AG08395 (cell line): Measurements from ENCODE around the gene MINDY4.
"Not testable (repeated sequence)": the region's sequence is repeated elsewhere in the genome, so short reads cannot be mapped to it uniquely, and the experiment has no call there.

ENCODE experiments used
- DNase-seq: peaks from one replicate; pipeline ENCODE4 v3.0.0; 2012; ENCODE audit warnings: mixed read lengths, low spot score

Gene MINDY4

GRCh38 chr7:30804078-30804661 is 33.0 kb downstream of the MINDY4 start:
- DNase-seq = peak; percentile 71

- DNase-seq = no peak
Measured at GRCh38 chr7:30805081-30805691, 34.0 kb downstream of the MINDY4 start.

DNA sequence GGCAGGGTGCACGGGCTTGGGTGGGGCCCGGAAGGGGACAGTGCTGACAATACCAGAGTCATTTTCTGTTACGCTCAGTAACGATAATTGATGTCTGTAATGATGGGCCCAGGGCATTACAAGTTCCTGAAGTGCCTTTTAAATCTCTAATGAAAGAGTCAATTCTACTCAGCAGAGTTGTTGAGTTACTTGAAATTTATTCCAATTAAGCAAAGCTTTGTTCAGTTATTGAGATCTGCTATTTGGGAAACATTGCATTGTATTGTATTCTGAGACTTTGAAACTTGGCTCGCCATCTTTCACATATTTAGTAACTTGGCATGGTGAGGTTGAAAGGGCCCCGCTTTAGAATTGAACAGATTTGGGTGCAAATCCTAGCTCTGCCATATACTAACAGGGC is 34.7 kb downstream of the MINDY4 start:
- no peak for DNase-seq

DNA sequence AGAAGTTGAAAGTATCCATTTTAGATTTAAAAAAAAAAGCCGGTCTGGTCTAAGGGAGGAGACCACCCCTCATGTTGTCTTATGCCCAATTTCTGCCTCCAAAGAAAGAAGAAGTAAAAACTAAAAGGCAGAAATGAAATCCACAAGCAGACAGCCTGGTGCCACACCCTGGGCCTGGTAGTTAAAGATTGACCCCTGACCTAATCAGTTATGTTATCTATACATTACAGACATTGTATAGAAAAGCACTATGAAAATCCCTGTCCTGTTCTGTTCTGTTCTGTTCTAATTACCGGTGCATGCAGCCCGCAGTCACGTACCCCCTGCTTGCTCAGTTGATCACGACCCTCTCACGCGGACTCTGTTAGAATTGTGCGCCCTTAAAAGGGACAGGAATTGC is 36.3 kb downstream of the MINDY4 start:
- DNase-seq = not testable (repeated sequence)

DNA sequence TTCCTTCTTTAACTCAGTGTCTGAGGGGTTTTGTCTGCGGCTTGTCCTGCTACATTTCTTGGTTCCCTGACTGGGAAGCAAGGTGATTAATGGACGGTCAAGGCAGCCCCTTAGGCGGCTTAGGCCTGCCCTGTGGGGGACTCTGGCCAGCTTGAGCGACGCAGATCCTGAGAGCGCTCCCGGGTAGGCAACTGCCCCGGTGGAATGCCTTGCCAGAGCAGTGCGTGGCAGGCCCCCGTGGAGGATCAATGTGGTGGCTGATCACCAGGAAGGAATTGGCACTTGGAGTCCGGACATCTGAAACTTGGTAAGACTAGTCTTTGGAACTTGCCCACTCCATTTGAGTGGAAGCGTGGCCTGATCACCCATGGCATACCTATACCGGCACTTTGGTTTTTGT is 36.7 kb downstream of the MINDY4 start:
- DNase-seq = not testable (repeated sequence)

GRCh38 chr7:30810986-30811385 is 39.8 kb downstream of the MINDY4 start:
- DNase-seq = no peak

- no peak for DNase-seq
Measured at GRCh38 chr7:30812676-30813075, 41.5 kb downstream of the MINDY4 start.

DNA sequence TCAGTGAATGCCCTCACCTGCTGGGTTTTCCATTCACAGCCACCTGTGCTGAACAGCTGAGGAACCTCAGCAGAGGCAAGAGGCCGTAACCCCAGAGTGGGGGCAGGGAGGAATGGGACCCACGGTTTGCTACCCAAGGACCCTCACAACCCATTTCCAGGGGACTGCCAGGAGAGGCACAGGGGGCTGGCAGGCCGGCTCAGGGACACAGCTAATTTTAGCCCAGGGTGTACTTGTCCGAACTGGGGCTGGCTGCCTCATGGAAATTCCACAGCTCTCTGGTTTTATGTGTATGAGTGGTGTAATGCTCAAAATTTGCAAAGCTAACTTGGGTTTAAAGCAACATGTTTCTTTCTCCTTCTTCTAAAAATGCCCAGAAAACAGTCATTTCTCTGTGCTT is 42.2 kb downstream of the MINDY4 start:
- DNase-seq = no peak

GRCh38 chr7:30814700-30815387 is 43.6 kb downstream of the MINDY4 start:
- peak; percentile 39 for DNase-seq

DNA sequence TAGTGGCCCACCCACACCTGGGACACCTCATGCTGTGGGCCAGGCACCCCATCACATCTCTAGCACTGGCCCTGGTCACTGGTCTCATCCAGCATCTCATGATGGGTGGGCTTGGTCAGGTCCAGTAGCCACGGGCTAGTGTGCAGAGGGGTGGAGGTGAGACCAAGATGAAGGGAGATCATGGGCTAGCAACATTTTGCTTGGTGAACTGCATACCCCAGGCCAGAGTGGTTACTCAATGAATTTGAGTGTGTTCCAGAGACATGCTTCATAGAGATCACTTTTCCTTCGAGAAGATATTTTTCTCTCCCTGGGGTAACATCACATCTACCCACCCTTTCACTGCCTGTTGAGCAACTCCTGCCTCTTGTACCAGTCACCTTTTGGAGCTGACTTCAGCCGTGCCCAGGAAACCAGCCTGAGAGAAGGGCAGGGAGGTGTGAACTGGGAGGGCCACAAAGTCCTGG is 44.2 kb downstream of the MINDY4 start:
- no peak for DNase-seq

- DNase-seq = peak; percentile 20
Measured at GRCh38 chr7:30815951-30816644, 44.9 kb downstream of the MINDY4 start.

GRCh38 chr7:30816645-30817370 is 45.6 kb downstream of the MINDY4 start:
- DNase-seq = no peak

- DNase-seq = peak; percentile 47
Measured at GRCh38 chr7:30817371-30817767, 46.2 kb downstream of the MINDY4 start.

DNA sequence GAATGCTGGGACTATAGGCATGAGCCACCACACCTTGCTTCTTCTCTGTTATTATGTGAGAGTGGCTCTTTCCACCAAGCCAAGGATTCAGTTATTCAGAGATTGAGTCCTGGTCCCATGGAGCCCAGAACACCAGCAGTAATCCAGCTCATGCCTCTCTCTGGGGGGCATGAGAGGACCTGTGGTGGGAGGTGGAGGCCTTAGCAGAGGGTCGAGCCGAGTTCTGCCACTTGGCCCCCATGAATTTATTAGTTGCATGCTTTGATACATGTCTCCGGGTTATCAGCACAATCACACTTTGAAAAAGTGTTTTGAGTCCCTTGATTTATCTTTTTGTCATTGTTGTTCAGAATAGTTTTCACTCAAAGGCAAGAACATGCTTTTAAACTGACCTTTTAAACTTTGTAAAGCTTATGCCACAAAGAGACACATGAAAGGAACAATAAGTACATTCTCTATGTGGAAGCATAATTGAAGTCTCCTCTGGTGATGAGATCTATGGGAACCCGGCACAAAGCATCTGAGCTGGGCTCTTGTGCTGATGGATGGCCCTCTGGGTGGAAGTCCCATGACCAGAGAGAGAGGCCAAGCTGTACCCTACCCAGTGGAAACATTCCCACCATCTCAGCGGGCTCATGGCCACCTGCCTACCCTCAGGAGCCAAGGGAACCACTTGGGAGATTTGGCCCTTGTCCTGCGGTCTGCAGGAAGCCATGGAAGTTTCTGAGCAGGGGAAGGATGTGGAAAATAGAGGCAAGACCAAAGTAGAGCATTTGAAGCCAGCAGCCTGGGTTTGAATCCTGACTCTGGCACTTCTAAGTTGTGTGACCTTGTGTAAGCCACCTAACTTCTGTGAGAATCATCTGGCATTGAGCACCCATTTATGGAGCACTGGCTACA is 53.9 kb downstream of the MINDY4 start:
- no peak for DNase-seq

DNA sequence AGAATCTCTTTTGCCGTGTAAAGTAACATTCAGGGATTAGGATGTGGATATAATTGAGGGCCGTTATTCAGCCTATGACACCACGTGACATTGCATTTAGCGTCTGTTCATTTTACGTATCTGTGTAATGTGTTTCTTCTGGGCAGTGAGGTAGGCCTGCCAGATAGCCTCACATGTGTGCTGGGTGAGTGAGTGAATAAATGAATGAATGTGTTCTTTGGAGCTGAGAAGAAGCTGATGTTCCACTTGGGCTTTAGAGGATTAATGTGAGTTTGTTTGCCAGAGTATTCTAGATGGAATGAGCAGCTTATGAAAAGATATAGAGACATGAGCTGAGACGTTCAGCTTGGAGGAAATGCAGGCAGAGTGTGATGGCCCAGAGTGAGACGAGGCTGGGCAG is 55.0 kb downstream of the MINDY4 start:
- DNase-seq = no peak

DNA sequence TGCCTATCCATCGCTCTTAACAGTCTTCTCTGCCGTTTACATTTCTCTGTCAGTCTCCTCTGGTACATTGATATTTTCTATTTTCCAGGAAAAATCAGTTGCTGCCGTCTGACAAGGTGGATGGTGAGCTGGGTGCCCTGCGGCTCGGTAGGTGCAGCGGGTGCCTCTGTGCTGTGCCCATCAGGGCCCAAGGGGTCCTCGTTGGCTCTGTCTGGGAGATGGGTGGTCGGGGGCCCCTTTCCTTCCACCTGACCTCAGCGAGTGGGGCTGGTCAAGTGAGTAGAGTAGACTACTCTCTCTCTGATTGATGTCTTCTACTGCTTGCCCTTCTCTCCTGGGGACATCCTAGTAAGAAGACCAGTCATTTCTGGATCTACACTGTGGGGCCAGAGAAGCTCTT is 57.4 kb downstream of the MINDY4 start:
- no peak for DNase-seq

DNA sequence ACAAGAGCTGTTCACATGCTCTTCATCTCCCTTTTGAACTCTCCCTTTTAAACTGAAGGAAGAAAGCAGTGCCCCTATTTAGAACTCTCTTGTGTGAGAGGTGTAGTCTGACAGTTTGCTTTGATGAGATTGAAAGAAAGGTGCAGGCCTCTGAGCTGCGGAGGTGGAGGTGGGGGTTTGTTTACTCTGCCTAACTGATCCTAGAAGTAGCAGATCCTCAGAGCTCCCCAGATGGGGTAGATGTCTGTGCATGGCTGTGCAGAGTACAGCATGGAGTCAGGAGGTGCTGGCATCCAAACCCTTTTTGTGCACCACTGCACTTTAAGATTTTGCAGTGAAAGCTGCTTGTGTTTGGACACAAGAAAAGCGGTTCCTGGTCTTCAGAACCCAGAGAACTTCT is 58.3 kb downstream of the MINDY4 start:
- DNase-seq = no peak

GRCh38 chr7:30831227-30831626 is 60.0 kb downstream of the MINDY4 start:
- DNase-seq = no peak

GRCh38 chr7:30831936-30832335 is 60.7 kb downstream of the MINDY4 start:
- DNase-seq = no peak

- DNase-seq = not testable (repeated sequence)
Measured at GRCh38 chr7:30834017-30834674, 62.9 kb downstream of the MINDY4 start.
